Measurements from ENCODE around the gene TRIM46. TPM values are rescaled to one million over a fixed set of nuclear protein-coding genes. Genes with fewer than 3 reads are reported as not detected.
"Not testable (repeated sequence)": the region's sequence is repeated elsewhere in the genome, so short reads cannot be mapped to it uniquely, and the experiment has no call there.

The TRIM46 gene
- total RNA-seq, 1 experiment from 2014 or later: 18.4 TPM

GRCh38 chr1:155223047-155223446 is 49.4 kb downstream of the TRIM46 start:
- Histone ChIP-seq H3K9me3 (ENCODE audit: control insufficient read depth, low read depth, low read length) (no peaks in the 10 kb centered on the region), H3K23ac (ENCODE audit: insufficient read length, low read depth, low read length) (no peak overlapping the region), H3K4me2 (ENCODE audit: insufficient read depth, insufficient read length, low read length) (no peak overlapping the region), H2AFZ (ENCODE audit: low read length) (no peak overlapping the region), H2AK5ac (ENCODE audit: insufficient read length, low read length) (no peak overlapping the region), H3K18ac (ENCODE audit: insufficient read length, low read depth, low read length) (no peak overlapping the region), H3K4ac (ENCODE audit: low read depth, low read length) (no peak overlapping the region), H3K23me2 (ENCODE audit: insufficient read length, low read depth, low read length, poor library complexity, severe bottlenecking) (peaks cover 4% of the 10 kb centered on the region), H3K79me2 (ENCODE audit: insufficient read depth, low read length) (no peaks in the 10 kb centered on the region), H3K27me3 (ENCODE audit: insufficient read depth, low read length) (no peaks in the 10 kb centered on the region), H4K20me1 (ENCODE audit: control insufficient read depth, insufficient read depth, insufficient read length) (no peaks in the 10 kb centered on the region), H2BK120ac (ENCODE audit: low read depth, low read length, poor library complexity, severe bottlenecking) (no peak overlapping the region), H3K79me1 (ENCODE audit: insufficient read depth, low read depth, low read length, poor library complexity, severe bottlenecking) (no peaks in the 10 kb centered on the region), H2BK20ac (ENCODE audit: low read depth, low read length, poor library complexity, severe bottlenecking) (no peak overlapping the region), H3K27ac (ENCODE audit: insufficient read length, low read depth, low read length) (no peak overlapping the region), H3K14ac (ENCODE audit: insufficient read depth, low read length) (no peak overlapping the region), H3T11ph (ENCODE audit: low read length) (no peak overlapping the region), H2BK5ac (ENCODE audit: insufficient read length, low read length) (no peak overlapping the region), H2BK12ac (ENCODE audit: insufficient read length, low read depth, low read length) (no peak overlapping the region), H2BK15ac (ENCODE audit: low read depth, low read length) (no peak overlapping the region), H3K9ac (ENCODE audit: extremely low read depth, insufficient read length, low read length) (no peak overlapping the region), H4K91ac (ENCODE audit: insufficient read length, low read depth, low read length) (no peak overlapping the region), H3K4me1 (ENCODE audit: insufficient read depth, low read length) (no peaks in the 10 kb centered on the region; the same call in 1 of the 2 replicates), H4K5ac (ENCODE audit: insufficient read length, low read depth, low read length) (no peak overlapping the region), H3K56ac (ENCODE audit: insufficient read length, low read depth, low read length) (no peak overlapping the region), H4K8ac (replicated peaks; ENCODE audit: insufficient read length, low read depth, low read length) (no peak overlapping the region)
- H3K4me1 Mint-ChIP-seq: peaks cover 24 to 32% of the 10 kb centered on the region in 2 experiments
- no CpG with 5 or more reads among the region's 7 CpGs for WGBS (ENCODE audit: extremely low coverage, insufficient read length, low lambda C conversion rate)
- peaks cover 0 to 10% (median 8%) of the 10 kb centered on the region in 3 experiments; a peak in 4 of 7 replicates for H3K36me3 Mint-ChIP-seq (ENCODE audit: insufficient read depth in 1 of 3, low read depth in 3 of 3)
- no peak overlapping the region; a peak in 1 of 7 replicates for H3K27ac Mint-ChIP-seq
- DNase-seq: no peak
- H3K9me3 Mint-ChIP-seq: no peaks in the 10 kb centered on the region; a peak in 1 of 5 replicates
- no peak for TF ChIP-seq CTCF (conservative IDR thresholded peaks at IDR 0.05)
- peaks cover 3% of the 10 kb centered on the region; the same call in 1 of the 2 replicates for H3K27me3 Mint-ChIP-seq (ENCODE audit: low read depth)
- H3K4me3 Mint-ChIP-seq: no peak overlapping the region

- H3K4ac ChIP-seq (ENCODE audit: low read depth, low read length); H3K9me3 Mint-ChIP-seq; DNase-seq; H3K9me3 ChIP-seq (ENCODE audit: control insufficient read depth, low read depth, low read length); H3K14ac ChIP-seq (ENCODE audit: insufficient read depth, low read length); H4K5ac ChIP-seq (ENCODE audit: insufficient read length, low read depth, low read length); H3K4me1 ChIP-seq (ENCODE audit: insufficient read depth, low read length); H2BK5ac ChIP-seq (ENCODE audit: insufficient read length, low read length); H2BK120ac ChIP-seq (ENCODE audit: low read depth, low read length, poor library complexity, severe bottlenecking); H4K20me1 ChIP-seq (ENCODE audit: control insufficient read depth, insufficient read depth, insufficient read length); H2AK5ac ChIP-seq (ENCODE audit: insufficient read length, low read length); H3T11ph ChIP-seq (ENCODE audit: low read length); H2BK20ac ChIP-seq (ENCODE audit: low read depth, low read length, poor library complexity, severe bottlenecking); H2BK15ac ChIP-seq (ENCODE audit: low read depth, low read length); H2BK12ac ChIP-seq (ENCODE audit: insufficient read length, low read depth, low read length); H3K27ac ChIP-seq (ENCODE audit: insufficient read length, low read depth, low read length); H3K36me3 Mint-ChIP-seq (ENCODE audit: insufficient read depth in 1 of 3, low read depth in 3 of 3); H3K9ac ChIP-seq (ENCODE audit: extremely low read depth, insufficient read length, low read length); H3K27me3 ChIP-seq (ENCODE audit: insufficient read depth, low read length); H3K56ac ChIP-seq (ENCODE audit: insufficient read length, low read depth, low read length); H3K23ac ChIP-seq (ENCODE audit: insufficient read length, low read depth, low read length); H3K79me1 ChIP-seq (ENCODE audit: insufficient read depth, low read depth, low read length, poor library complexity, severe bottlenecking); H3K23me2 ChIP-seq (ENCODE audit: insufficient read length, low read depth, low read length, poor library complexity, severe bottlenecking); H3K18ac ChIP-seq (ENCODE audit: insufficient read length, low read depth, low read length); H2AFZ ChIP-seq (ENCODE audit: low read length); H4K91ac ChIP-seq (ENCODE audit: insufficient read length, low read depth, low read length); H4K8ac ChIP-seq (replicated peaks; ENCODE audit: insufficient read length, low read depth, low read length); H3K79me2 ChIP-seq (ENCODE audit: insufficient read depth, low read length): not testable (repeated sequence)
- H3K4me1 Mint-ChIP-seq: peaks cover 20 to 27% of the 10 kb centered on the region in 2 experiments
- WGBS (ENCODE audit: extremely low coverage, insufficient read length, low lambda C conversion rate): no CpG with 5 or more reads among the region's 8 CpGs
- peak overlapping the region; percentile 88; a peak in 3 of 5 replicates for H3K4me3 Mint-ChIP-seq
- H3K27ac Mint-ChIP-seq: peak overlapping the region in 1 of 3 experiments; percentile 58; a peak in 1 of 7 replicates
- peaks cover 20% of the 10 kb centered on the region for H3K27me3 Mint-ChIP-seq (ENCODE audit: low read depth)
- H3K4me2 ChIP-seq (ENCODE audit: insufficient read depth, insufficient read length, low read length): peak overlapping the region; percentile 81
These were observed 51.7 kb downstream of the TRIM46 start for GRCh38 chr1:155225404-155225759.

Data from H9 (cell line).